Mucosa of descending colon (tissue), 3 donors: ENCODE results near the gene GAL3ST2. TPM values are rescaled to one million over a fixed set of nuclear protein-coding genes. Genes with fewer than 3 reads are reported as not detected.

Experiments used
- ATAC-seq: fragments of 200-7000 bp; cut with Tn5 transposase; one replicate; pipeline ENCODE4 v1.9.1; 2020; ENCODE audit warnings: mild to moderate bottlenecking, moderate library complexity
- DNase-seq, 3 donors: peaks; one replicate each; pipeline ENCODE4 v3.0.0-alpha.2; 2020
- H3K36me3 ChIP-seq: fragments of 200-600 bp; one replicate; pipeline ENCODE4 v1.8.0; 2021; ENCODE audit warnings: low read depth, mild to moderate bottlenecking
- H3K4me1 ChIP-seq: fragments of 200-600 bp; one replicate; pipeline ENCODE4 v1.8.0; 2021; ENCODE audit warnings: low read depth, mild to moderate bottlenecking
- H3K4me3 ChIP-seq: fragments of 200-600 bp; one replicate; pipeline ENCODE4 v1.8.0; 2021; ENCODE audit warnings: mild to moderate bottlenecking
- H3K9me3 ChIP-seq: fragments of 200-600 bp; one replicate; pipeline ENCODE4 v1.8.0; 2021; ENCODE audit warnings: mild to moderate bottlenecking
- intact Hi-C, 2 donors: fragments of 100-400 bp; cut with DNase I in 1 of 2; cut with micrococcal nuclease in 1 of 2; formaldehyde crosslinking; loops; one replicate each; pipeline versions ENCODE4 v1.11.0 to v1.11.1; 2022; cut with DNase I, micrococcal nuclease
- total RNA-seq, 3 donors: library from RNA; stranded (reverse); fragmentation: NEBNext Ultra II Directional in 2 of 3; extraction: Animal tissue kit (Norgen Biotek cat#: 25700) in 2 of 3; gene quantifications; one replicate each; pipeline versions ENCODE4 v1.2.1 to v1.2.4, GENCODE V29; 2021 to 2023
- TF ChIP-seq, protein P1 (sequence below): fragments of 200-600 bp; IDR thresholded peaks from one replicate; pipeline ENCODE4 v1.8.0; 2022; ENCODE audit warnings: antibody characterized with exemption, mild to moderate bottlenecking
- donor health status: DM: no; HTN: no; CAD: no; lungs with moderate emphysema.
- donor health status: DM: no; HTN: no; CAD: no.
- donor health status: DM: no; HTN: yes; CAD: no.

The GAL3ST2 gene
- total RNA-seq, 3 donors from 2014 or later: 15.1 to 46.5 (median 42.4) TPM

DNA sequence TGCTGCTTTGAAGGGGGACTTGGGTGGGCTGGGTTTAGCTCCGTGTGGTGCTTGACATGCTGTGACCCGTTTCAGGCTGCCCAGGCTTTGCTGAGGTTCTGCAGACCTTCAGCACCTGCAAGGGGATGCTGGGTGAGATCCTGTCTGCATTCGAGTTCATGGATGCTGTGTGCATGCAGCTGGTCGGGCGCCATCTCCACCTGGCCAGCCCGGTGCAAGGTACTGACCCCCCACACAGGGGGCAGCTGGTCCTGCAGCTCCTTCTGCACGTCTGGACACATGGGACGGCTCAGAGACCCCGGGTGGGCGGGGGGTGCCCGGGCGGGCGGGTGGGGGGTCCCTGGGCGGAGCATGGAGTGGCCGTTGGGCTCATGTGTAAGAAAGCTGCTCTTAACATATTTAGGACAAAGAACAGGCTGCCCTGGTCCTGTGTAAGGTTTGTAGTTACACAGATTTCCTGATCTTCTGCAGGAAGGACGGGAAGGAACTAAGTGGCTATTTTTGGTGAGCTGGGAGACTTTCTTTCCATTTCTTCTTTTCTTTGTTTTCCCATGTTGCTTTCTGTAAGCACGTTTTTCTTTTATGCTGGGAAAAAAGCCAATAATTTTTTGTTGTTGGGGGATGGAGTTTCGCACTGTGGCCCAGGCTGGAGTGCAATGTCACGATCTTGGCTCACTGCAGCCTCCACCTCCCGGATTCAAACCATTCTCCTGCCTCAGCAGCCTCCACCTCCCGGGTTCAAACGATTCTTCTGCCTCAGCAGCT is 26.4 kb upstream of the GAL3ST2 start:
- H3K9me3 ChIP-seq: no peaks in the 10 kb centered on the region
- H3K4me3 ChIP-seq: no peak overlapping the region
- intact Hi-C loops: no loop called here
- TF ChIP-seq, protein P1, sequence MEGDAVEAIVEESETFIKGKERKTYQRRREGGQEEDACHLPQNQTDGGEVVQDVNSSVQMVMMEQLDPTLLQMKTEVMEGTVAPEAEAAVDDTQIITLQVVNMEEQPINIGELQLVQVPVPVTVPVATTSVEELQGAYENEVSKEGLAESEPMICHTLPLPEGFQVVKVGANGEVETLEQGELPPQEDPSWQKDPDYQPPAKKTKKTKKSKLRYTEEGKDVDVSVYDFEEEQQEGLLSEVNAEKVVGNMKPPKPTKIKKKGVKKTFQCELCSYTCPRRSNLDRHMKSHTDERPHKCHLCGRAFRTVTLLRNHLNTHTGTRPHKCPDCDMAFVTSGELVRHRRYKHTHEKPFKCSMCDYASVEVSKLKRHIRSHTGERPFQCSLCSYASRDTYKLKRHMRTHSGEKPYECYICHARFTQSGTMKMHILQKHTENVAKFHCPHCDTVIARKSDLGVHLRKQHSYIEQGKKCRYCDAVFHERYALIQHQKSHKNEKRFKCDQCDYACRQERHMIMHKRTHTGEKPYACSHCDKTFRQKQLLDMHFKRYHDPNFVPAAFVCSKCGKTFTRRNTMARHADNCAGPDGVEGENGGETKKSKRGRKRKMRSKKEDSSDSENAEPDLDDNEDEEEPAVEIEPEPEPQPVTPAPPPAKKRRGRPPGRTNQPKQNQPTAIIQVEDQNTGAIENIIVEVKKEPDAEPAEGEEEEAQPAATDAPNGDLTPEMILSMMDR: no peak
- no peak for ATAC-seq
- DNase-seq: no peak
- peaks cover 3% of the 10 kb centered on the region for H3K36me3 ChIP-seq
- no peaks in the 10 kb centered on the region for H3K4me1 ChIP-seq

DNA sequence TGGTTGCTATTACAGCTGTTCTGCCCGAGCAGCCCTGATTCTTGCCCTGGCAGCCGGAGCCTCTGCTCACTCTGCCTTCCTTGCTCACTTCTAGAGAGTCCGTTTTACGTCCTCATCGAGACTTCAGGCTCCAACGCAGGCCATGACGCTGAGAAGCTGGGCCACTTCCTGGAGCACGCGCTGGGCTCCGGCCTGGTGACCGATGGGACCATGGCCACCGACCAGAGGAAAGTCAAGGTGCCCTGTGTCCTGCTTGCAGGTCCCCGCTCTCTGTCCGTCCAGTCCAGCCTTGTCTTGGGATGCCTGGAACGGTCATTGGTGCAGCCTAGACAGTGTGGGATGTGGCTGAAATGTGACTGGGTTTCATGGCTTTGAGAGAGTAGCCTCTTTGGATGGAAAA is 25.5 kb upstream of the GAL3ST2 start:
- DNase-seq (no peak), ATAC-seq (no peak)
- Histone ChIP-seq H3K4me1 (no peaks in the 10 kb centered on the region), H3K9me3 (no peaks in the 10 kb centered on the region), H3K4me3 (no peak overlapping the region), H3K36me3 (peaks cover 3% of the 10 kb centered on the region)
- TF ChIP-seq, protein P1: no peak
- intact Hi-C loops: no loop called here

DNA sequence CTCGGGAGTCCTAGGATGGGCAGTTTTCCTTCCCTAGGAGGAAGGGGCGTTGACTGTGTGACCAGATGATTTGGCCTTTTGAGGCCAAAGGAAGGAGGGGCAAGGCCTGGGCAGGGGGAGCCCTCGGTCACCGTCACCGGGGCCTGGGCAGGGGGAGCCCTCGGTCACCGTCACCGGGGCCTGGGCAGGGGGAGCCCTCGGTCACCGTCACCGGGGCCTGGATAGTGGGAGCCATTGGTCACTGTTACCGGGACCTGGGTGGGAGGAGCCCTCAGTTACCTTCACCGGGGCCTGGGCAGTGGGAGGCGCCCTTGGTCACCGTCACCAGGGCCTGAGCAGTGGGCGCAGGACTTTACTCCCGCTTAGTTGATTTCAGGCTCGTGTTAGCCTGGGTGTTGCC is 24.8 kb upstream of the GAL3ST2 start:
- Histone ChIP-seq H3K36me3 (peaks cover 3% of the 10 kb centered on the region), H3K4me1 (no peaks in the 10 kb centered on the region), H3K9me3 (no peaks in the 10 kb centered on the region), H3K4me3 (no peak overlapping the region)
- TF ChIP-seq, protein P1: no peak
- no peak for DNase-seq
- ATAC-seq: no peak
- intact Hi-C loops: no loop called here

DNA sequence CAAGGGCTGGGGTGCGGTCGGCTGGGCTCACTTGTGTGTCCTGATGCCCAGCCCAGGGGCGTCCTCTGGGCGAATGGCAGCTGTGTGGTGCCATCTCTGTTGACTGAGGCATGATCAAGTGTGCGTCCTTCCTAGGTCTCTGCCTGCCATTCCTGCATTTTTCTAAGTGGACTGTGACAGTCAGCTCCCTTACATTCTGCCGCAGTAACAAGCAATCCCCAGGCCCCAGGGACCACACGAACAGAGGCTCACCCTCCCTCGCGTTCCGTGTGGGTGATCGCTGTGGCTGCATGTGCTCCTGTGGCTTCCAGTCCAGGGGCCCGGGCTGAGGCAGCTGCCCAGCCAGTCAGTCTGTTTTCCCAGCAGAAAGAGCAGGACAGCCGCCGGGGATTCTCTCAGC is 24.4 kb upstream of the GAL3ST2 start:
- Histone ChIP-seq H3K9me3 (no peaks in the 10 kb centered on the region), H3K4me1 (no peaks in the 10 kb centered on the region), H3K4me3 (no peak overlapping the region), H3K36me3 (no peaks in the 10 kb centered on the region)
- TF ChIP-seq, protein P1: no peak
- ATAC-seq (no peak), DNase-seq (no peak)
- intact Hi-C loops: no loop called here

DNA sequence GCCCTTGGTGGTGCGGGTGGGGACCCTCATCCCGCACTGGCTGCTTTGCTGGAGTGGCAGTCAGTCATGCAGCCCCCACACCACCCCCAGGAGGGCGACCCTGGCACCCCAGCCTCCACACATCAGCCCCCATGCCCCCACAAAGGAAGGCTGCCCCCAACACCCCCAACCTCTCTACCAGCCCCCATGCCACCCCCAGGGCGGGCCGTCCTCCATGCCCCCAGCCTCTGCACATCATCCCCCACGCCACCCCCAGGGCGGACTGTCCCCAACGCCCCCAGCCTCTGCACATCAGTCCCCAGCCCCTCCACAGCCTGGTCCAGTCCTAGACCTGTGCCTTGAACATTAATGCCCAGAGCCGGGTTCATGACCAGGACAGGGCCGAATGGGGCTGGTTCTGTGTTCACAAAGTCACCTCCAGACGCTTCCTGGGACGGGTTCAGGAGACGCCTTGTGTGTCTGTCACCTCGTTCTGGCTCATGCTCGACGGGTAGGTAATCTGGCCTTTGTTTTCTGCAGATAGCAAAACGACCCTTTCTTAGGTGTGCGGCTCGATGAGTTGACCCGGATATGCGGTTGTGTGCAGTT is 23.8 kb upstream of the GAL3ST2 start:
- Histone ChIP-seq H3K9me3 (no peaks in the 10 kb centered on the region), H3K36me3 (no peaks in the 10 kb centered on the region), H3K4me1 (no peaks in the 10 kb centered on the region), H3K4me3 (no peak overlapping the region)
- ATAC-seq: no peak
- intact Hi-C loops: no loop called here
- DNase-seq: peak in 1 of 3 donors; percentile 43
- TF ChIP-seq, protein P1: no peak
